H9 (cell line): Measurements from ENCODE around the gene LPCAT1. TPM values are rescaled to one million over a fixed set of nuclear protein-coding genes. Genes with fewer than 3 reads are reported as not detected.

ENCODE experiments used
- DNase-seq: peaks from one replicate; pipeline ENCODE4 v3.0.0-alpha.2; 2017
- H2AFZ ChIP-seq: one replicate; pipeline ENCODE4 v1.6.1; 2013; ENCODE audit warnings: mild to moderate bottlenecking, low read length, control low read depth, moderate library complexity
- H2AK5ac ChIP-seq: 2 replicates; pipeline ENCODE4 v1.6.1; 2013; ENCODE audit warnings: low read length, control low read depth, mixed read lengths; ENCODE audit not compliant: insufficient read length
- H2BK120ac ChIP-seq: one replicate; pipeline ENCODE4 v1.6.1; 2013; ENCODE audit warnings: low read depth, mild to moderate bottlenecking, low read length, control low read depth, inconsistent platforms; ENCODE audit not compliant: poor library complexity, severe bottlenecking
- H2BK12ac ChIP-seq: 2 replicates; pipeline ENCODE4 v1.6.1; 2013; ENCODE audit warnings: low read length, control low read depth, mixed read lengths, low read depth; ENCODE audit not compliant: insufficient read length
- H2BK15ac ChIP-seq: 2 replicates; pipeline ENCODE4 v1.6.1; 2013; ENCODE audit warnings: low read depth, low read length, control low read depth
- H2BK20ac ChIP-seq: one replicate; pipeline ENCODE4 v1.6.1; 2013; ENCODE audit warnings: low read depth, mild to moderate bottlenecking, low read length, control low read depth, inconsistent platforms; ENCODE audit not compliant: poor library complexity, severe bottlenecking
- H2BK5ac ChIP-seq: 2 replicates; pipeline ENCODE4 v1.6.1; 2013; ENCODE audit warnings: low read length, control low read depth, mixed read lengths; ENCODE audit not compliant: insufficient read length
- H3K14ac ChIP-seq: 2 replicates; pipeline ENCODE4 v1.6.1; 2013; ENCODE audit warnings: low read length, control low read depth; ENCODE audit not compliant: insufficient read depth
- H3K18ac ChIP-seq: 2 replicates; pipeline ENCODE4 v1.6.1; 2013; ENCODE audit warnings: low read depth, mild to moderate bottlenecking, mixed read lengths, low read length, control low read depth; ENCODE audit not compliant: insufficient read length
- H3K23ac ChIP-seq: 2 replicates; pipeline ENCODE4 v1.6.1; 2013; ENCODE audit warnings: low read length, control low read depth, mixed read lengths, low read depth; ENCODE audit not compliant: insufficient read length
- H3K23me2 ChIP-seq: 2 replicates; pipeline ENCODE4 v1.6.1; 2013; ENCODE audit warnings: low read depth, mild to moderate bottlenecking, mixed read lengths, low read length, control low read depth; ENCODE audit not compliant: insufficient read length, poor library complexity, severe bottlenecking
- H3K27ac ChIP-seq: 2 replicates; pipeline ENCODE4 v1.5.1; 2013; ENCODE audit warnings: low read length, control low read depth, mixed read lengths, low read depth; ENCODE audit not compliant: insufficient read length
- H3K27me3 ChIP-seq: 2 replicates; pipeline ENCODE4 v1.6.1; 2013; ENCODE audit warnings: low read length, control low read depth, inconsistent platforms; ENCODE audit not compliant: insufficient read depth
- H3K4ac ChIP-seq: 2 replicates; pipeline ENCODE4 v1.6.1; 2013; ENCODE audit warnings: low read depth, mild to moderate bottlenecking, control low read depth, inconsistent platforms, low read length, moderate library complexity
- H3K4me1 ChIP-seq: 2 replicates; pipeline ENCODE4 v1.6.1; 2013; ENCODE audit warnings: low read length, control low read depth, inconsistent platforms; ENCODE audit not compliant: insufficient read depth
- H3K4me2 ChIP-seq: 2 replicates; pipeline ENCODE4 v1.6.1; 2013; ENCODE audit warnings: low read length, control low read depth, mixed read lengths; ENCODE audit not compliant: insufficient read length, insufficient read depth
- H3K56ac ChIP-seq: 2 replicates; pipeline ENCODE4 v1.6.1; 2013; ENCODE audit warnings: low read depth, mild to moderate bottlenecking, mixed read lengths, low read length, control low read depth; ENCODE audit not compliant: insufficient read length
- H3K79me1 ChIP-seq: 2 replicates; pipeline ENCODE4 v1.6.1; 2013; ENCODE audit warnings: low read depth, mild to moderate bottlenecking, moderate library complexity, low read length, control low read depth, inconsistent platforms; ENCODE audit not compliant: insufficient read depth, poor library complexity, severe bottlenecking
- H3K79me2 ChIP-seq: 2 replicates; pipeline ENCODE4 v1.6.1; 2013; ENCODE audit warnings: low read length, control low read depth, inconsistent platforms; ENCODE audit not compliant: insufficient read depth
- H3K9ac ChIP-seq: 2 replicates; pipeline ENCODE4 v1.6.1; 2013; ENCODE audit warnings: low read length, control low read depth, mixed read lengths; ENCODE audit not compliant: insufficient read length; ENCODE audit errors: extremely low read depth
- H3K9me3 ChIP-seq: one replicate; pipeline ENCODE4 v1.6.1; 2013; ENCODE audit warnings: low read depth, low read length, inconsistent platforms; ENCODE audit not compliant: control insufficient read depth
- H3T11ph ChIP-seq: one replicate; pipeline ENCODE4 v1.6.1; 2013; ENCODE audit warnings: mild to moderate bottlenecking, low read length, control low read depth, inconsistent platforms
- H4K20me1 ChIP-seq: one replicate; pipeline ENCODE4 v1.6.1; 2013; ENCODE audit not compliant: control insufficient read depth, insufficient read length, insufficient read depth
- H4K5ac ChIP-seq: 2 replicates; pipeline ENCODE4 v1.6.1; 2013; ENCODE audit warnings: low read depth, mild to moderate bottlenecking, mixed read lengths, low read length, control low read depth; ENCODE audit not compliant: insufficient read length
- H4K8ac ChIP-seq: replicated peaks from 2 replicates; pipeline ENCODE4 v1.6.1; 2013; ENCODE audit warnings: low read length, control low read depth, mixed read lengths, low read depth; ENCODE audit not compliant: insufficient read length
- H4K91ac ChIP-seq: 2 replicates; pipeline ENCODE4 v1.6.1; 2013; ENCODE audit warnings: low read depth, mild to moderate bottlenecking, moderate library complexity, mixed read lengths, low read length, control low read depth; ENCODE audit not compliant: insufficient read length
- H3K27ac Mint-ChIP-seq, 3 experiments: 2 replicates in 2 of 3; 3 replicates in 1 of 3; pipeline ENCODE4 v1.8.0; 2020 to 2021; ENCODE audit warnings: mixed read lengths in 3 of 3, mild to moderate bottlenecking in 1 of 3, moderate library complexity in 1 of 3
- H3K27me3 Mint-ChIP-seq: 2 replicates; pipeline ENCODE4 v1.8.0; 2021; ENCODE audit warnings: low read depth, mild to moderate bottlenecking, moderate library complexity, mixed read lengths
- H3K36me3 Mint-ChIP-seq, 3 experiments: 2 replicates in 2 of 3; 3 replicates in 1 of 3; pipeline ENCODE4 v1.8.0; 2020 to 2021; ENCODE audit warnings: low read depth in 3 of 3, mixed read lengths in 3 of 3; ENCODE audit not compliant: insufficient read depth in 1 of 3
- H3K4me1 Mint-ChIP-seq, 2 experiments: 2 replicates each; pipeline ENCODE4 v1.8.0; 2020; ENCODE audit warnings: mixed read lengths in 2 of 2
- H3K4me3 Mint-ChIP-seq, 2 experiments: 2 replicates in 1 of 2; 3 replicates in 1 of 2; pipeline ENCODE4 v1.8.0; 2020 to 2021; ENCODE audit warnings: mild to moderate bottlenecking in 2 of 2, mixed read lengths in 2 of 2, moderate library complexity in 1 of 2
- H3K9me3 Mint-ChIP-seq, 2 experiments: 2 replicates in 1 of 2; 3 replicates in 1 of 2; pipeline ENCODE4 v1.8.0; 2020; ENCODE audit warnings: mild to moderate bottlenecking in 2 of 2, mixed read lengths in 2 of 2, moderate library complexity in 1 of 2
- CTCF ChIP-seq: fragments of 200-600 bp; sonication (generic); conservative IDR thresholded peaks from 3 replicates; pipeline ENCODE4 v1.8.0; 2021; ENCODE audit warnings: antibody characterized with exemption, mild to moderate bottlenecking
- WGBS: extraction: QIAGEN DNeasy Blood & Tissue Kit; methylation state at CpG from one replicate; pipeline ENCODE4 v1.1.7; 2013; ENCODE audit warnings: missing lambda C conversion rate, low lambda C conversion rate, mixed read lengths; ENCODE audit not compliant: insufficient read length; ENCODE audit errors: extremely low coverage; 5-methylcytosine and 5-hydroxymethylcytosine counted together
- total RNA-seq: library from RNA; stranded (reverse); gene quantifications from 2 replicates; pipeline ENCODE4 v1.2.1, GENCODE V29; 2021

LPCAT1 gene
- total RNA-seq, 1 experiment from 2014 or later = 231 TPM

- Histone ChIP-seq H3K79me1 (peaks cover 7% of the 10 kb centered on the region), H3K27me3 (no peaks in the 10 kb centered on the region), H4K8ac (no peak overlapping the region), H2BK20ac (no peak overlapping the region), H3T11ph (no peak overlapping the region), H3K9me3 (no peaks in the 10 kb centered on the region), H3K56ac (no peak overlapping the region), H3K4ac (peak overlapping the region; percentile 2; the same call in 1 of the 2 replicates), H3K9ac (no peak overlapping the region), H3K79me2 (peaks cover 54% of the 10 kb centered on the region; the same call in 1 of the 2 replicates), H2AK5ac (no peak overlapping the region), H2BK15ac (no peak overlapping the region), H3K23ac (no peak overlapping the region), H3K18ac (peak overlapping the region; percentile 49), H3K23me2 (no peaks in the 10 kb centered on the region), H4K5ac (no peak overlapping the region), H2BK5ac (no peak overlapping the region), H4K20me1 (peaks cover 6% of the 10 kb centered on the region), H3K27ac (peak overlapping the region; percentile 70), H3K14ac (peak overlapping the region; percentile 76), H2BK120ac (no peak overlapping the region), H2AFZ (no peak overlapping the region), H3K4me2 (no peak overlapping the region), H3K4me1 (peaks cover 20% of the 10 kb centered on the region), H2BK12ac (no peak overlapping the region), H4K91ac (peak overlapping the region; percentile 96)
- no CpG with 5 or more reads among the region's 26 CpGs for WGBS
- peaks cover 67 to 69% of the 10 kb centered on the region in 2 experiments for H3K4me1 Mint-ChIP-seq
- DNase-seq = peak; percentile 24
- H3K27me3 Mint-ChIP-seq = no peaks in the 10 kb centered on the region
- no peak for TF ChIP-seq CTCF
- H3K27ac Mint-ChIP-seq = peak overlapping the region; percentile 96 to 99 (median 97)
- no peaks in the 10 kb centered on the region; a peak in 1 of 5 replicates for H3K9me3 Mint-ChIP-seq
- peaks cover 27 to 64% (median 48%) of the 10 kb centered on the region in 3 experiments for H3K36me3 Mint-ChIP-seq
- H3K4me3 Mint-ChIP-seq = peak overlapping the region; percentile 31 to 33; a peak in 3 of 5 replicates
These were observed 10.3 kb downstream of the LPCAT1 start for GRCh38 chr5:1513326-1514026.
